Neural progenitor cell (in vitro differentiated cells): ENCODE data around the gene EPHA4. TPM values are rescaled to one million over a fixed set of nuclear protein-coding genes. Genes with fewer than 3 reads are reported as not detected.
A peak's percentile ranks its signal among the peaks of the same experiment; 100 is the strongest.

Experiments used
- DNase-seq: peaks from one replicate; pipeline ENCODE4 v3.0.0-alpha.2; 2016; ENCODE audit warnings: low spot score
- H2AFZ ChIP-seq: fragments of 200-600 bp; sonication (generic); replicated peaks from 2 replicates; pipeline ENCODE4 v1.6.1; 2016; ENCODE audit warnings: antibody characterized with exemption
- H3F3A ChIP-seq: fragments of 200-600 bp; sonication (generic); 2 replicates; pipeline ENCODE4 v1.6.1; 2016; ENCODE audit warnings: antibody characterized with exemption, low read depth
- H3K27ac ChIP-seq: fragments of 200-600 bp; sonication (generic); 2 replicates; pipeline ENCODE4 v1.5.1; 2016; ENCODE audit warnings: mild to moderate bottlenecking
- H3K27me3 ChIP-seq: fragments of 200-600 bp; sonication (generic); 2 replicates; pipeline ENCODE4 v1.6.1; 2016; ENCODE audit warnings: mild to moderate bottlenecking, moderate library complexity
- H3K36me3 ChIP-seq: fragments of 200-600 bp; sonication (generic); 2 replicates; pipeline ENCODE4 v1.5.1; 2016
- H3K4me1 ChIP-seq: fragments of 200-600 bp; sonication (generic); 2 replicates; pipeline ENCODE4 v1.6.1; 2016; ENCODE audit warnings: mixed run types
- H3K4me2 ChIP-seq: fragments of 200-600 bp; sonication (generic); 2 replicates; pipeline ENCODE4 v1.6.1; 2016
- H3K4me3 ChIP-seq: fragments of 200-600 bp; sonication (generic); 2 replicates; pipeline ENCODE4 v1.5.1; 2016
- H3K79me2 ChIP-seq: fragments of 200-600 bp; sonication (generic); 2 replicates; pipeline ENCODE4 v1.6.1; 2016; ENCODE audit warnings: low read depth
- H3K9ac ChIP-seq: fragments of 200-600 bp; sonication (generic); 2 replicates; pipeline ENCODE4 v1.6.1; 2016
- H3K9me3 ChIP-seq: fragments of 200-600 bp; sonication (generic); 2 replicates; pipeline ENCODE4 v1.5.1; 2016; ENCODE audit warnings: low read depth
- H4K20me1 ChIP-seq: fragments of 200-600 bp; sonication (generic); 2 replicates; pipeline ENCODE4 v1.6.1; 2016; ENCODE audit warnings: low read depth
- H3K27ac Mint-ChIP-seq: 3 replicates; pipeline ENCODE4 v1.8.0; 2021; ENCODE audit warnings: mixed read lengths
- H3K27me3 Mint-ChIP-seq: 2 replicates; pipeline ENCODE4 v1.8.0; 2022; ENCODE audit warnings: low read depth, mild to moderate bottlenecking, inconsistent platforms, moderate library complexity, mixed read lengths; ENCODE audit not compliant: insufficient read depth
- H3K36me3 Mint-ChIP-seq: 3 replicates; pipeline ENCODE4 v1.8.0; 2021; ENCODE audit warnings: mixed read lengths
- H3K4me1 Mint-ChIP-seq: 3 replicates; pipeline ENCODE4 v1.8.0; 2021; ENCODE audit warnings: mixed read lengths
- H3K4me3 Mint-ChIP-seq: 3 replicates; pipeline ENCODE4 v1.8.0; 2021; ENCODE audit warnings: mild to moderate bottlenecking, moderate library complexity, mixed read lengths
- H3K9me3 Mint-ChIP-seq: 3 replicates; pipeline ENCODE4 v1.8.0; 2020; ENCODE audit warnings: mixed read lengths
- EZH2 ChIP-seq: fragments of 200-600 bp; sonication (generic); IDR thresholded peaks from 2 replicates; pipeline ENCODE4 v1.6.1; 2017; ENCODE audit warnings: antibody characterized with exemption, mild to moderate bottlenecking, moderate library complexity
- EZH2phosphoT487 ChIP-seq: fragments of 200-600 bp; sonication (generic); IDR thresholded peaks from 2 replicates; pipeline ENCODE4 v1.6.1; 2017; ENCODE audit warnings: antibody characterized with exemption
- total RNA-seq: library from RNA; depleted of rRNA; stranded (reverse); fragments of >200 nt; gene quantifications from 2 replicates; pipeline ENCODE4 v1.2.3, GENCODE V29; 2015; ENCODE audit warnings: low replicate concordance
- TF ChIP-seq, protein P1 (sequence below): fragments of 200-600 bp; sonication (generic); IDR thresholded peaks from 2 replicates; pipeline ENCODE4 v1.5.1; 2017; ENCODE audit warnings: antibody characterized with exemption, mild to moderate bottlenecking

EPHA4 gene
- total RNA-seq, 1 donor from 2014 or later: 323 TPM

DNA sequence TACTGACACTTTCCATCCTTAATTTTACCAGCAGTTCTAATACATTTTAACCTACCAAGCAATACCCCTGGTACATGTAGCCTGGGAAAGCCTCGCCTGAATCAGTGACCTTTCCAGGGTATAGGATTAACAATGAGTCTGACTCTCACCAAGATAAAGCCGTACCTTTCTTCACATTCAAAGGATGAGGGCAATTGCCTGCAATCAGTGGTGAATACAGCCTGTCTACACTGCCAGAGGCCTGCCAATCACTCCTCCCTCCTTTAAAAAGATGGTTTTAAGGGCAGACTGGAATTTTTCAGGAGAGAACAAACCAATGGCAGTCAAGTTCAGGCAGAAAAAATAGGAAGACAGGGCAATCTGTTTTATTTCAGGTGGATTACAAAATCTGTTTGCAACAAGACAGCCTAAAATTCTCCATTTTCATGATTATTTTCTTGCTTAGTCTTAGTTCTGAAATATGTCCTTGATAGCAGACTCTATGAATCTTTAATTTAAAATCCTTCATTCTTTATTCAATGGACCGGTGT lies 4.8 kb downstream of the EPHA4 start:
- Mint-ChIP-seq H3K36me3 (peaks cover 36% of the 10 kb centered on the region), H3K27me3 (peaks cover 4% of the 10 kb centered on the region), H3K9me3 (peaks cover 3% of the 10 kb centered on the region), H3K4me3 (peak overlapping the region; percentile 9), H3K27ac (no peak overlapping the region), H3K4me1 (peaks cover 52% of the 10 kb centered on the region)
- H3K27ac ChIP-seq: no peak overlapping the region
- peak overlapping the region; percentile 96 for H3K4me2 ChIP-seq
- peaks cover 62% of the 10 kb centered on the region for H3F3A ChIP-seq
- H3K4me1 ChIP-seq: peaks cover 65% of the 10 kb centered on the region
- no peak overlapping the region for H2AFZ ChIP-seq
- H3K4me3 ChIP-seq: peak overlapping the region; percentile 97
- no peaks in the 10 kb centered on the region for H3K9me3 ChIP-seq
- H4K20me1 ChIP-seq: peaks cover 93% of the 10 kb centered on the region
- H3K9ac ChIP-seq: no peak overlapping the region
- H3K27me3 ChIP-seq: no peaks in the 10 kb centered on the region
- peaks cover 100% of the 10 kb centered on the region for H3K79me2 ChIP-seq
- peak; percentile 28 for DNase-seq
- H3K36me3 ChIP-seq: peaks cover 25% of the 10 kb centered on the region
- TF ChIP-seq, protein P1, sequence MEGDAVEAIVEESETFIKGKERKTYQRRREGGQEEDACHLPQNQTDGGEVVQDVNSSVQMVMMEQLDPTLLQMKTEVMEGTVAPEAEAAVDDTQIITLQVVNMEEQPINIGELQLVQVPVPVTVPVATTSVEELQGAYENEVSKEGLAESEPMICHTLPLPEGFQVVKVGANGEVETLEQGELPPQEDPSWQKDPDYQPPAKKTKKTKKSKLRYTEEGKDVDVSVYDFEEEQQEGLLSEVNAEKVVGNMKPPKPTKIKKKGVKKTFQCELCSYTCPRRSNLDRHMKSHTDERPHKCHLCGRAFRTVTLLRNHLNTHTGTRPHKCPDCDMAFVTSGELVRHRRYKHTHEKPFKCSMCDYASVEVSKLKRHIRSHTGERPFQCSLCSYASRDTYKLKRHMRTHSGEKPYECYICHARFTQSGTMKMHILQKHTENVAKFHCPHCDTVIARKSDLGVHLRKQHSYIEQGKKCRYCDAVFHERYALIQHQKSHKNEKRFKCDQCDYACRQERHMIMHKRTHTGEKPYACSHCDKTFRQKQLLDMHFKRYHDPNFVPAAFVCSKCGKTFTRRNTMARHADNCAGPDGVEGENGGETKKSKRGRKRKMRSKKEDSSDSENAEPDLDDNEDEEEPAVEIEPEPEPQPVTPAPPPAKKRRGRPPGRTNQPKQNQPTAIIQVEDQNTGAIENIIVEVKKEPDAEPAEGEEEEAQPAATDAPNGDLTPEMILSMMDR: no peak
- no peak for TF ChIP-seq EZH2phosphoT487
- no peak for TF ChIP-seq EZH2

DNA sequence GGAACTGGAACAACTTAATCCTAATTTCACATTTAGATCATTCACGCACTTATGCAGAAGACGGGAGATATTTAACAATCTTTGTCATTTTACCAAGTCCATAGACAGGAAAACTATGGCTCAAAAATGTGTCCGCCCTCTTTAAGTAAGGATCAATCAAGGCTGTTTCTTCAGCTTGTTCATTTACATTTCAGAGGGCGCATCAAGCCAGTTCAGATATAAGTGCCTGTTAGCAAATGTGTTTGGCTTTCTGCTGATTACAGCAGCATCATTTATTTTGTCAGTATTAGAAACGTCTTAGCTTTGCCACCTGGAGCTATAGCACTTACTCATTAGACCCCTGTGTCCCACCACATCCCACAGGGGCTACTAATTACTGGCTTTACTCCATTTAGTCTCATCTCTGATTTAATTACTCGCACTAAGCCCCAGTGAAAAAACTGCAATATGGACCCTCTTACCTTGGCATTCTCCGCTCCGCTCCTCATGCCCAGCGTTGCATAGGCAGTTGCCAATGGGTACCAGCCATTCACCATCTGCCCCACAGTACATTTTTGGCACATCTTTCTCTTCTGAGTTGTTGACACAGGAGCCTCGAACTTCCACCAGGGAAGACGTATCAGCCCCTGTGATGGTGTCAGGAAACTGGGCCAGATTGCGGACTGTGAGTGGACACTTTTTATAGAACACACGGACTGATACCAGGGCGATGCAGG lies 8.7 kb downstream of the EPHA4 start:
- H3F3A ChIP-seq: peaks cover 61% of the 10 kb centered on the region
- H3K4me3 Mint-ChIP-seq: no peak overlapping the region
- TF ChIP-seq EZH2 (no peak), EZH2phosphoT487 (no peak)
- TF ChIP-seq, protein P1: no peak
- no peak for DNase-seq
- peak overlapping the region; percentile 97 for H3K4me3 ChIP-seq
- peaks cover 43% of the 10 kb centered on the region for H3K36me3 Mint-ChIP-seq
- H3K9ac ChIP-seq: no peak overlapping the region
- H3K27ac Mint-ChIP-seq: no peak overlapping the region
- H3K79me2 ChIP-seq: peaks cover 100% of the 10 kb centered on the region
- H3K27me3 Mint-ChIP-seq: peaks cover 2% of the 10 kb centered on the region
- peaks cover 60% of the 10 kb centered on the region for H3K4me1 Mint-ChIP-seq
- H3K27ac ChIP-seq: no peak overlapping the region
- H3K36me3 ChIP-seq: peaks cover 42% of the 10 kb centered on the region
- H3K4me1 ChIP-seq: peaks cover 94% of the 10 kb centered on the region
- no peaks in the 10 kb centered on the region for H3K9me3 ChIP-seq
- peaks cover 3% of the 10 kb centered on the region for H3K9me3 Mint-ChIP-seq
- no peak overlapping the region for H2AFZ ChIP-seq
- H3K4me2 ChIP-seq: peak overlapping the region; percentile 96
- no peaks in the 10 kb centered on the region for H3K27me3 ChIP-seq
- peaks cover 100% of the 10 kb centered on the region for H4K20me1 ChIP-seq

DNA sequence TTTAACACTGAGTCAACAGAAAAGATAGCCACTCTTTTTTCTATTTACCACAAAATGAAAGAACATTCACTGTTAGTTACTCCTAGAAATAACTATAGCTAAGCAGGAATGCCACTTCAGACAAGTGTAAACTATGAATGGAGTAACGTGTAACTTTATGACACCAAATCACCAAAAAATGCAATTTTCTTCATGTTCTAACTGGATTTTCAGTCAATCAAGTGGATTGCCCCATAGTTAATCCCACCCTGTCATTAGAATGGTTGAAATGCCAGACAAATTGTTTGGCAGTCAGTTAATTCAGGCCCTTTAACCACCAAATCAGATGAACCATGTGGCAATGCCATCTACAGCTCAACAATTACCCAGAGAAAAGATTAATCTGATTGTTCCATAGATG lies 9.9 kb downstream of the EPHA4 start:
- Histone ChIP-seq H3K4me1 (peaks cover 94% of the 10 kb centered on the region), H3K79me2 (peaks cover 100% of the 10 kb centered on the region), H3K9me3 (no peaks in the 10 kb centered on the region), H3K4me3 (peak overlapping the region; percentile 97), H3F3A (peaks cover 62% of the 10 kb centered on the region), H3K36me3 (peaks cover 36% of the 10 kb centered on the region), H3K27me3 (no peaks in the 10 kb centered on the region), H3K27ac (peak overlapping the region; percentile 45), H3K9ac (no peak overlapping the region), H3K4me2 (peak overlapping the region; percentile 96), H4K20me1 (peaks cover 100% of the 10 kb centered on the region), H2AFZ (no peak overlapping the region)
- H3K4me1 Mint-ChIP-seq: peaks cover 52% of the 10 kb centered on the region
- TF ChIP-seq EZH2phosphoT487 (no peak), EZH2 (no peak)
- TF ChIP-seq, protein P1: no peak
- H3K4me3 Mint-ChIP-seq: no peak overlapping the region
- peaks cover 3% of the 10 kb centered on the region for H3K9me3 Mint-ChIP-seq
- no peak for DNase-seq
- H3K36me3 Mint-ChIP-seq: peaks cover 42% of the 10 kb centered on the region
- no peak overlapping the region for H3K27ac Mint-ChIP-seq
- peaks cover 2% of the 10 kb centered on the region for H3K27me3 Mint-ChIP-seq
